HG03575 (cell line): ENCODE results near the gene NUP214.
"Not testable (repeated sequence)": the region's sequence is repeated elsewhere in the genome, so short reads cannot be mapped to it uniquely, and the experiment has no call there.

ENCODE experiments used
- ATAC-seq: cut with Tn5 transposase; IDR thresholded peaks from one replicate; pipeline ENCODE4 v1.9.1; 2021; ENCODE audit not compliant: unreplicated experiment, insufficient number of reproducible peaks, low FRiP score; ENCODE audit errors: extremely low read depth

Gene NUP214

GRCh38 chr9:131113655-131114054, 11.7 kb upstream of the NUP214 start:
- no peak for ATAC-seq

GRCh38 chr9:131114084-131114535, 11.3 kb upstream of the NUP214 start:
- no peak for ATAC-seq

DNA sequence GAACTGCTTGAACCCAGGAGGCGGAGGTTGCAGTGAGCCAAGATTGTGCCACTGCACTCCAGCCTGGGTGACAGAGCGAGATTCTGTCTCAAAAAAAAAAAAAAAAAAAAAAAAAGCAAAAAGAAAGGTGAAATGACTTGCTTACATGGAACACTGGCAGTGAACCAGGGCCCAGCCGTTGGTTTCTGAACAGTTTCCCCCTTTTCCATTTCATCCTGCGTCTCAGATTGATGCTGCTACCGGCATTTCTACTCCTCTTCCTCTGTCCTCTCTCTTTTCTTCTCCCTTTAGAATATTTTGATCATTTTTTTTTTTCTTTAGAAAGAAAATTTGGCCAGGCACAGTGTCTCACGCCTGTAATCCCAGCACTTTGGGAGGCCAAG, 10.0 kb upstream of the NUP214 start:
- ATAC-seq = not testable (repeated sequence)

DNA sequence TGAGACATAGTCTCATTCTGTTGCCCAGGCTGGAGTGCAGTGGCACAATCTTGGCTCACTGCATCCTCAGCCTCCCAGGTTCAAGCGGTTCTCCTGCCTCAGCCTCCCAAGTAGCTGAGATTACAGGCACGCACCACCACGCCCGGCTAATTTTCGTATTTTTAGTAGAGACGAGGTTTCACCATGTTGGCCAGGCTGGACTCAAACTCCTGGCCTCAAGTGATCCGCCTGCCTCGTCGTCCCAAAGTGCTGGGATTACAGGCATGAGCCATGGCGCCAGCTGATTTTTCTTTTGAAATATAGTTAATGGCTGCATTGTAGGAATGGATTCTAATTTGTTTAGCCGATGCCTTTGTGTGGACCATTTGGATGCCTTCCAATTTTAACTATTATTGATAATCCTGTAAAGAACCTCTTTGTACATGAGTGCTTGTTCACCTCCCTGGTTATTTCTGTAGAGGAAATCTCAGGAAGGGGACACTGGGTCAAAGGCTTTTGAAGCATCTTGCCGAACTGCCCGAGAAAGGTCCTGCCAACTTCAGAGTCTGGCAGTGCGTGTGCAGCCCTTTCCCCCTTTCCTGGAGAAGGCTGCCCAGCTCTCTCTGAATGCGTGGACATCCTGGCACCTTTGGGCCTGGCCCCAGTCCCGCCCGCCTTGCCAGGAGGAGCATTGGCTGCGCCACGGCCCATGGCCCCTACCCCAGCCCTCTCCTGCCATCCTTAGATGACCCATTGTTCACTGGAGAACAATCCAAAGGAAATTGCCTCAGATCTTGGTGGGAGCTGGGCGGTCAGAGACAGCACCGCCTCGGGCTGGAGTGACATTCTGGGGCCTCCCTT, 8.9 kb upstream of the NUP214 start:
- ATAC-seq = no peak

GRCh38 chr9:131117121-131117761, 8.1 kb upstream of the NUP214 start:
- no peak for ATAC-seq

- ATAC-seq = no peak
Observed at GRCh38 chr9:131117762-131118145, 7.6 kb upstream of the NUP214 start.

DNA sequence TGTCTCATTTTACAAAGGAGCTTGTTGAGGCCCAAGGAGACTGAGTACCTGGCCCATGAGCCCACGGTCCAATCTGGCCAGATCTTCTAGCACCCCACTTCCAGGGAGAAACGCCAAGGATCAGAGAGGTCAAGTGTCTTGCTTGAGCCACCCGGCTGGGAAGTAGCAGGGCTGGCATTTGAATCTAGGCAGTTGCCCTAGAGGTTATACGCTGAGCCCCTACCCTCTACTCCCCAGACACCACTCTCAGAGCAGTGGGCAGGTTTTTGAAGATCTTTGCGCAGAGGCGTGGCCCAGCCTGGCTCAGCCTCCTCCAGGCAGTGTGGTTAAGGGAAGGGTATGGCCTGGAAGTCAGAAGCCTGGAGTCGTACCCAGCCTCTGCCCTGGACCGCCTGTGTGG, 5.8 kb upstream of the NUP214 start:
- ATAC-seq = no peak

GRCh38 chr9:131120620-131121228, 4.7 kb upstream of the NUP214 start:
- ATAC-seq = no peak

DNA sequence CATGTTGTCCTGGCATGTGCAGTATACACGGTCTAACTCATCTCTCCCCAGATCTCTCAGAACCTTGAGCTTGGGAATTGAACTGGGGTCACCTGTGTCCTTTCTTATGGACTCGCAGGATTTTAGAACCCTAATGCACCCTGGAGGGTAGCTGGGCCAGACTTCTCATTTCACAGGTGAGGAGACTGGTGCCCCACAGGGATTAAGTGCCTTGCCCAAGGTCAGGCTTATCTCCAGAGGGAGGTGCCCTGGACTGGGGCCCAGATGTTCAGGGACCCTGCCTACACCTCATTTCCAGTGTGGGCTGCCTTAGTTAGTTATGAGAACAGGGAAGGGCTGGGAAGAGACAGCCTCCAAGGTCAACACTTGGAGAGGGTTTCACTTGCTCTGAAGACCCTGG, 4.0 kb upstream of the NUP214 start:
- no peak for ATAC-seq

GRCh38 chr9:131122158-131122557, 3.2 kb upstream of the NUP214 start:
- no peak for ATAC-seq

- no peak for ATAC-seq
Observed at GRCh38 chr9:131125038-131125287, 423 bp upstream of the NUP214 start.

- no peak for ATAC-seq
Observed at GRCh38 chr9:131126059-131126426, 657 bp downstream of the NUP214 start.

GRCh38 chr9:131129183-131129582, 3.8 kb downstream of the NUP214 start:
- no peak for ATAC-seq

DNA sequence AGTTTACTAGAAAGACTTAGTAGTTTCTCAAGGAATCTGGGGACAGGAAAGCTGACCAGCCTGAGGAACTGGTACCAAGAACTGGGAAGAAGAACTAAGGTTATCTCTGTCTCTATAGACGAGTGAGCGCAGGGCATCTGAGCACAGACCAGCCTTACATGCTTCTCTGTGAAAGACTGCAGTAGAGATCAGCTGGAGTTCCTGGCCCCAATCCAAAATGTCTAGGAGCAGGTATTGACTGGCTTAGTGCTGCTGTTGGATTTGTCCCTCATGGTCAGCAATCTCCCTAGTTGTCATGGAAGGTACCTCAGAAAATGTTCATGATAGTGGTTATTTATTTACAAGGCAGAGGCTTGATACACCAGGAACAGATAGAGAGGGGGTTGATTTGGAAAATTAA, 13.3 kb downstream of the NUP214 start:
- no peak for ATAC-seq

- no peak for ATAC-seq
Observed at GRCh38 chr9:131140112-131140511, 14.7 kb downstream of the NUP214 start.

GRCh38 chr9:131140550-131140949, 15.2 kb downstream of the NUP214 start:
- no peak for ATAC-seq

GRCh38 chr9:131142160-131142559, 16.8 kb downstream of the NUP214 start:
- no peak for ATAC-seq

DNA sequence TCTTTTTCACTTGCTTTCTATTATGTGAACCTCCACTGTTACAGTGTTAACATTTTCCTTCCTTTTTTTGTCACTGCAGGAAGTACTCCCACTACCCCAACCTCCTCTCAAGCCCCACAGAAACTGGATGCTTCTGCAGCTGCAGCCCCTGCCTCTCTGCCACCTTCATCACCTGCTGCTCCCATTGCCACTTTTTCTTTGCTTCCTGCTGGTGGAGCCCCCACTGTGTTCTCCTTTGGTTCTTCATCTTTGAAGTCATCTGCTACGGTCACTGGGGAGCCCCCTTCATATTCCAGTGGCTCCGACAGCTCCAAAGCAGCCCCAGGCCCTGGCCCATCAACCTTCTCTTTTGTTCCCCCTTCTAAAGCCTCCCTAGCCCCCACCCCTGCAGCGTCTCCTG, 18.8 kb downstream of the NUP214 start:
- no peak for ATAC-seq

DNA sequence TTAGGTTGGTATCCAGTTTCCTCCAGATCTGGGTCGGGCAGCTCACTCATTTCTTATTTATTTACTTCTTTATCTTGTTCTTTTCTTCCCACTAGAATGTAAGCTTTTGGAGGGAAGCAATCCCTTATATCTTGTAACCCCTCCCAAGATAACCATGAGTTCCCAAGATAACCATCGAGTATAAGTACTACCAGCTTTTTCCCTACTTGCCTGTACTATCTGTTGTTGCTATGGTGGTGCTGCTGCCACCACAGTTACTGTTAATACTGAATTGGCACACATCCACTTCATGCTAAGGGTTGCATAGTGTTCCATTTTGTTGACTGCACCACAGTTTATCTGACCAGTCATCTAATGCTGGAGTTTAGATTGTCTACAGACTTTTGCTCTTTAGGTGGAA, 19.9 kb downstream of the NUP214 start:
- no peak for ATAC-seq

DNA sequence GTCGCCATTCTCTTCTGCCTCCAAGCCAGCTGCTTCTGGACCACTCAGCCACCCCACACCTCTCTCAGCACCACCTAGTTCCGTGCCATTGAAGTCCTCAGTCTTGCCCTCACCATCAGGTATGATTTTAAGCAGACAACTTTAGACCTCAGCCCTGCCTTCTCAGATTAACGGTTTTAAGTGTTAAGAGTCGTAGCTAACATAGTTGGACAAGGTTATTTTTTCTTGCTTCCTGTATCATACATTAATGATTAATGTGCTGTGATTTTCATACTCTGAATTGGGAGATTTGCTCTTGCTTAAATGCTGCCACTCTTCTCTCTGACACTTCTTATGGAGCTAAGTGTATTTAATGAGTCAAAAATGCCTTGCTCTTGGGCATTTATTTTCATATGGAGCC, 20.8 kb downstream of the NUP214 start:
- no peak for ATAC-seq
